NT2/D1 (cell line): ENCODE data around the gene XYLT2.

Experiments
- DNase-seq: peaks from one replicate; pipeline ENCODE4 v3.0.0-alpha.2; 2011; ENCODE audit warnings: low read depth, low spot score
- H3K27me3 ChIP-seq: 2 replicates; pipeline ENCODE4 v1.6.0; 2011; ENCODE audit warnings: mild to moderate bottlenecking; ENCODE audit not compliant: insufficient read length, insufficient read depth
- H3K36me3 ChIP-seq: 2 replicates; pipeline ENCODE4 v1.6.1; 2011; ENCODE audit warnings: mild to moderate bottlenecking, low read length, mixed read lengths; ENCODE audit not compliant: insufficient read depth, insufficient read length
- H3K4me1 ChIP-seq: 2 replicates; pipeline ENCODE4 v1.5.1; 2011; ENCODE audit not compliant: insufficient read depth, insufficient read length
- H3K4me3 ChIP-seq: 2 replicates; pipeline ENCODE4 v1.5.1; 2011; ENCODE audit warnings: low read depth; ENCODE audit not compliant: insufficient read length
- H3K9ac ChIP-seq: 2 replicates; pipeline ENCODE4 v1.6.0; 2011; ENCODE audit warnings: low read depth; ENCODE audit not compliant: insufficient read length
- H3K9me3 ChIP-seq: 2 replicates; pipeline ENCODE4 v1.5.1; 2011; ENCODE audit warnings: mild to moderate bottlenecking, low read length; ENCODE audit not compliant: insufficient read depth
- SUZ12 ChIP-seq: IDR thresholded peaks from 2 replicates; pipeline ENCODE4 v1.6.1; 2011; ENCODE audit not compliant: insufficient read length, insufficient read depth; ENCODE audit errors: extremely low read depth
- YY1 ChIP-seq: IDR thresholded peaks from 2 replicates; pipeline ENCODE4 v1.6.1; 2011; ENCODE audit not compliant: insufficient read length, insufficient read depth
- ZNF274 ChIP-seq: IDR thresholded peaks from 2 replicates; pipeline ENCODE4 v1.6.1; 2011; ENCODE audit warnings: mild to moderate bottlenecking, low read depth, low read length

XYLT2 gene

GRCh38 chr17:50379351-50380132 lies 33.6 kb downstream of the XYLT2 start:
- TF ChIP-seq ZNF274 (no peak), YY1 (no peak), SUZ12 (no peak)
- Histone ChIP-seq H3K36me3 (peaks cover 90% of the 10 kb centered on the region), H3K27me3 (no peaks in the 10 kb centered on the region), H3K9ac (no peak overlapping the region), H3K9me3 (no peaks in the 10 kb centered on the region), H3K4me1 (peaks cover 8% of the 10 kb centered on the region), H3K4me3 (no peak overlapping the region)
- no peak for DNase-seq

- Histone ChIP-seq H3K9ac (no peak overlapping the region), H3K27me3 (no peaks in the 10 kb centered on the region), H3K9me3 (no peaks in the 10 kb centered on the region), H3K4me3 (no peak overlapping the region), H3K36me3 (peaks cover 93% of the 10 kb centered on the region), H3K4me1 (peaks cover 8% of the 10 kb centered on the region)
- no peak for TF ChIP-seq ZNF274
- TF ChIP-seq SUZ12: no peak
- no peak for TF ChIP-seq YY1
- DNase-seq: no peak
Observed at GRCh38 chr17:50380369-50381259, 34.7 kb downstream of the XYLT2 start.

- TF ChIP-seq ZNF274 (no peak), SUZ12 (no peak), YY1 (no peak)
- no peak overlapping the region for H3K9ac ChIP-seq
- no peak for DNase-seq
- H3K27me3 ChIP-seq: no peaks in the 10 kb centered on the region
- H3K9me3 ChIP-seq: no peaks in the 10 kb centered on the region
- H3K36me3 ChIP-seq: peaks cover 92% of the 10 kb centered on the region
- no peak overlapping the region for H3K4me3 ChIP-seq
- H3K4me1 ChIP-seq: peaks cover 8% of the 10 kb centered on the region
Observed at GRCh38 chr17:50381260-50381815, 35.4 kb downstream of the XYLT2 start.

- Histone ChIP-seq H3K9ac (no peak overlapping the region), H3K4me3 (no peak overlapping the region), H3K9me3 (no peaks in the 10 kb centered on the region), H3K4me1 (peaks cover 8% of the 10 kb centered on the region), H3K36me3 (peaks cover 92% of the 10 kb centered on the region), H3K27me3 (no peaks in the 10 kb centered on the region)
- TF ChIP-seq SUZ12 (no peak), ZNF274 (no peak), YY1 (no peak)
- DNase-seq: no peak
Observed at GRCh38 chr17:50381920-50382319, 36.0 kb downstream of the XYLT2 start.

- Histone ChIP-seq H3K27me3 (no peaks in the 10 kb centered on the region), H3K9ac (no peak overlapping the region), H3K9me3 (no peaks in the 10 kb centered on the region), H3K4me3 (no peak overlapping the region), H3K4me1 (peaks cover 8% of the 10 kb centered on the region), H3K36me3 (peaks cover 96% of the 10 kb centered on the region)
- no peak for DNase-seq
- TF ChIP-seq SUZ12 (no peak), ZNF274 (no peak), YY1 (no peak)
Observed at GRCh38 chr17:50382931-50383330, 37.0 kb downstream of the XYLT2 start.

GRCh38 chr17:50386510-50386909 lies 40.6 kb downstream of the XYLT2 start:
- H3K36me3 ChIP-seq: peaks cover 96% of the 10 kb centered on the region
- DNase-seq: no peak
- no peak for TF ChIP-seq ZNF274
- TF ChIP-seq YY1: no peak
- TF ChIP-seq SUZ12: no peak
- H3K9ac ChIP-seq: no peak overlapping the region
- H3K27me3 ChIP-seq: no peaks in the 10 kb centered on the region
- H3K4me3 ChIP-seq: no peak overlapping the region
- H3K4me1 ChIP-seq: peaks cover 1% of the 10 kb centered on the region
- H3K9me3 ChIP-seq: no peaks in the 10 kb centered on the region

GRCh38 chr17:50388728-50389127 lies 42.8 kb downstream of the XYLT2 start:
- Histone ChIP-seq H3K36me3 (peaks cover 97% of the 10 kb centered on the region), H3K9me3 (no peaks in the 10 kb centered on the region), H3K27me3 (no peaks in the 10 kb centered on the region), H3K9ac (no peak overlapping the region), H3K4me1 (peaks cover 1% of the 10 kb centered on the region), H3K4me3 (no peak overlapping the region)
- no peak for TF ChIP-seq ZNF274
- TF ChIP-seq YY1: no peak
- no peak for TF ChIP-seq SUZ12
- DNase-seq: no peak
